GM21717 (cell line): Measurements from ENCODE around the gene DLGAP1.

ENCODE experiments used
- ATAC-seq: cut with Tn5 transposase; IDR thresholded peaks from one replicate; pipeline ENCODE4 v1.9.1; 2021; ENCODE audit warnings: mild to moderate bottlenecking, moderate library complexity; ENCODE audit not compliant: unreplicated experiment

The DLGAP1 gene

GRCh38 chr18:3960977-3961376, 494.1 kb downstream of the DLGAP1 start:
- ATAC-seq: no peak

- no peak for ATAC-seq
Measured at GRCh38 chr18:3960142-3960541, 495.0 kb downstream of the DLGAP1 start.

GRCh38 chr18:3952031-3952430, 503.1 kb downstream of the DLGAP1 start:
- ATAC-seq: no peak

GRCh38 chr18:3950668-3951404, 504.3 kb downstream of the DLGAP1 start:
- no peak for ATAC-seq

GRCh38 chr18:3948958-3949357, 506.1 kb downstream of the DLGAP1 start:
- no peak for ATAC-seq

- ATAC-seq: no peak
Measured at GRCh38 chr18:3947383-3947782, 507.7 kb downstream of the DLGAP1 start.

GRCh38 chr18:3935305-3935704, 519.8 kb downstream of the DLGAP1 start:
- ATAC-seq: no peak

GRCh38 chr18:3932276-3932675, 522.8 kb downstream of the DLGAP1 start:
- no peak for ATAC-seq

- ATAC-seq: no peak
Measured at GRCh38 chr18:3931542-3932112, 523.5 kb downstream of the DLGAP1 start.

- ATAC-seq: no peak
Measured at GRCh38 chr18:3931013-3931315, 524.1 kb downstream of the DLGAP1 start.

GRCh38 chr18:3930126-3931012, 524.7 kb downstream of the DLGAP1 start:
- no peak for ATAC-seq

- no peak for ATAC-seq
Measured at GRCh38 chr18:3924455-3924854, 530.7 kb downstream of the DLGAP1 start.

- ATAC-seq: no peak
Measured at GRCh38 chr18:3923750-3924149, 531.4 kb downstream of the DLGAP1 start.

GRCh38 chr18:3921826-3922225, 533.3 kb downstream of the DLGAP1 start:
- no peak for ATAC-seq

GRCh38 chr18:3920832-3921231, 534.3 kb downstream of the DLGAP1 start:
- no peak for ATAC-seq

- no peak for ATAC-seq
Measured at GRCh38 chr18:3919396-3920061, 535.6 kb downstream of the DLGAP1 start.

- ATAC-seq: no peak
Measured at GRCh38 chr18:3916082-3916481, 539.0 kb downstream of the DLGAP1 start.

- ATAC-seq: no peak
Measured at GRCh38 chr18:3914833-3915610, 540.1 kb downstream of the DLGAP1 start.

- ATAC-seq: no peak
Measured at GRCh38 chr18:3914109-3914508, 541.0 kb downstream of the DLGAP1 start.

- ATAC-seq: no peak
Measured at GRCh38 chr18:3912705-3913104, 542.4 kb downstream of the DLGAP1 start.

GRCh38 chr18:3911413-3911812, 543.7 kb downstream of the DLGAP1 start:
- no peak for ATAC-seq
